ENCODE measurements around the gene PRKN.

The PRKN gene

DNA sequence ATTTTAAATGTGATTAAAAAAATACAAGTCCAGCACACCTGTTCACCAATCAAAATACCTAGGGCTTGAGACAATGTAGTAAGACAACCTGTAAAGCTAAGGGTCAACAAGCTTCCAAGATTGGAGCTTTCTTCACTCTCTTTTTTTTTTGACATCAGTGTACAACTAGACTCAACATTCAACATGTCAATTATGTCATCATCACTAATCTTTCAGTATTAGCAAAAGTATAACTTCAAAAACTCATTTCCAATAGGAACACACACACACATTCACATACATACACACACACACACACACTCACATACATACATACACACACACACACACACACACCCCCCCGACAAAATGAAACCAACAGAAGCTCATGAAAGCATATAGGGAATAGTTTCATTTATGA, 26.0 kb downstream of the PRKN start:
- TF ChIP-seq, protein P1, sequence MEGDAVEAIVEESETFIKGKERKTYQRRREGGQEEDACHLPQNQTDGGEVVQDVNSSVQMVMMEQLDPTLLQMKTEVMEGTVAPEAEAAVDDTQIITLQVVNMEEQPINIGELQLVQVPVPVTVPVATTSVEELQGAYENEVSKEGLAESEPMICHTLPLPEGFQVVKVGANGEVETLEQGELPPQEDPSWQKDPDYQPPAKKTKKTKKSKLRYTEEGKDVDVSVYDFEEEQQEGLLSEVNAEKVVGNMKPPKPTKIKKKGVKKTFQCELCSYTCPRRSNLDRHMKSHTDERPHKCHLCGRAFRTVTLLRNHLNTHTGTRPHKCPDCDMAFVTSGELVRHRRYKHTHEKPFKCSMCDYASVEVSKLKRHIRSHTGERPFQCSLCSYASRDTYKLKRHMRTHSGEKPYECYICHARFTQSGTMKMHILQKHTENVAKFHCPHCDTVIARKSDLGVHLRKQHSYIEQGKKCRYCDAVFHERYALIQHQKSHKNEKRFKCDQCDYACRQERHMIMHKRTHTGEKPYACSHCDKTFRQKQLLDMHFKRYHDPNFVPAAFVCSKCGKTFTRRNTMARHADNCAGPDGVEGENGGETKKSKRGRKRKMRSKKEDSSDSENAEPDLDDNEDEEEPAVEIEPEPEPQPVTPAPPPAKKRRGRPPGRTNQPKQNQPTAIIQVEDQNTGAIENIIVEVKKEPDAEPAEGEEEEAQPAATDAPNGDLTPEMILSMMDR (IDR thresholded peaks at IDR 0.05): no peak

DNA sequence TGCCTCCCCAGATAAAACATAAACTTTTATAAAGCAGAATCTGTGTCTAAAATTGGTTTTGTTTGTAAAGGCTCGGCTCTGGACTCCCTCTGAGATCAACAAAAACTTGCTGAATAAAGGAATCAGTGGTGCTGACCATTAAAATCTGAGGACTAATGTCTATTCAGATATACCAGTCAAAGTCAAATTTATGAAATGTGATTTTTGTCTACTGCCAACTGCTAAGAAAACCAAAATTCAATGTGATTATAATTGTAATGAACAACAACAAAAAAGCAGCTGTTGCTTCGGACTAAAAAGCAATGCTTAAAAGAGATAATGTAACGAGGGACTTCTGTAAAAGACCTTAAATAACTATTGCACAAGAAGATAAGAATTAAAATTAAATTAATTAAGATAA, 26.6 kb downstream of the PRKN start:
- TF ChIP-seq, protein P1 (IDR thresholded peaks at IDR 0.05): no peak

DNA sequence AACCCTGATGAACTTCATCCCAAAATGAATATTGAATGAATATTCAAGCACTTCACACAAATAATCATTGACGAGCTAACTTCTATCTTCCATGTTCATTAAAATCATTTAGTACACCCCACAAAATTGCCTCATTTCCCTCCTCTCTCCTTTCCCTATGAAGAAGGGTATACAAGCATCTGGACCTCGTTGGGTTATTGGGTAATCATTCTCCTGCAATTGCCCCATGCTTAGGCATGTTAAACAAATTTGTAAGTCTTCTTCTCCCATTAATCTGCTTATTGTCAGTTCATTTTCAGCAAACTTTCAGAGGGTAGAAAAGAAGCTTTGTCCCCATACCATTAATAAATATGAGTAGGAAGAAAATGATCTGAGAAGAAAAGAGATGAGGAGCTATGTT, 27.6 kb downstream of the PRKN start:
- TF ChIP-seq, protein P1 (IDR thresholded peaks at IDR 0.05): no peak

DNA sequence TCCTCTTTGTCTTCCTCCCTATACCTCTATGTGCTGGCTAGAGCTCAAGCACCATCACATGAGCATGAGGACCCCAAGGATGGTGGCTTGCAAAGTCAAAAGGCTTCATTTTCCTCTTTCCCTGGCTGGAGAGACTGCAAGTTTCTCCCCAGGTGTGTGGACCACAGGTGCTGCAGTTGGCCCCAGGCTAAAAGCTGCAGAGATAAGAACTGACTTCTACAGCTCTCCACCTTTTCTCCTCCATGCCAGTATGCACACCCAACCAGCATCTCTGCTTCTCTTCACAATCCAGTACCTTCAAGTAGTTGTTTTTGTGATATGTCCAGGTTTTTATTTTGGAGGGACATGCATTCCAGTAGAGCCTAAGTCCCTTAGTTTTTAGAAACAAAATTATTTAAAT, 29.1 kb downstream of the PRKN start:
- TF ChIP-seq, protein P1 (IDR thresholded peaks at IDR 0.05): no peak

DNA sequence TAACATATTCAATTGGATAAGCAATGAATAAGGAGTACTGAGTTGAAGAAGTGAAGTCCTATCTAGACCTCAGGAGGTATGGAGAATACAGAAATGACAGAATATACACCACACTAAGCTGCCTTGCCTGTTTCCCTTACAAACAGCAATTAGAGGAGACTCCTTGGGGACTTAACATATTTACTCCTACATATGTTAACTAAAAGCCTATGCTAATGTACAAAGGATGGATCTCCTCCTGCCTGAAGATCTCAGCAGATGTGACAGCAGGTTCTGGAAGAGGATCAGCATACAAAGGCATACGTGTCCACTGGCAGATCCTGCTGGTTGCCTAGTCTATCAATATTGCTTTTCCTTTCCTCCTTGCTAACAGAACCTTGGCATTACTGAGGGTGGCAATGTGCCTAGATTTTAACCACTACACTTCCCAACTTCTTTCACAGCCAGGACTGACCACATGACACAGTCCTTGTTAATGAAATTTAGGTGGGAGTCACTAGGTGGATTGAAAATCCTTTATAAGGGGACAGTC, 29.6 kb downstream of the PRKN start:
- TF ChIP-seq, protein P1 (IDR thresholded peaks at IDR 0.05): no peak

DNA sequence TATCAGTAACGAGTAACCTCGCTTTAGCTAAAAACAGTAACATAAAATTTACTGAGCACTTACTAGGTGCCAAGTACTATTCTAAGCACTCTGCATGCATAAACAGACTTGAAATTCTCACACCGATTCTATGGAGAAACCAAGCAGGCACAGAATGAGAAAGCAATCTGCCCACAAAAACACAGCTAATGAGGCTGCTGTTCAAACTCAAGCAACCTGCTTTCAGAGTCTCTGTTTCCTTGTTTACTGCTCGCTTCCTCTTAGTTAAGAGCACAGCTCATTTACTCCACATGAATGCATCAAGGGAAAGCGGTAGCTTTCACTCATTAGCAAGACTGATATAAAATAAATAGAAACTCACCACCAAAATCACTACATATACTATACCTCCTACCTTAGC, 37.4 kb downstream of the PRKN start:
- TF ChIP-seq, protein P1 (IDR thresholded peaks at IDR 0.05): no peak

DNA sequence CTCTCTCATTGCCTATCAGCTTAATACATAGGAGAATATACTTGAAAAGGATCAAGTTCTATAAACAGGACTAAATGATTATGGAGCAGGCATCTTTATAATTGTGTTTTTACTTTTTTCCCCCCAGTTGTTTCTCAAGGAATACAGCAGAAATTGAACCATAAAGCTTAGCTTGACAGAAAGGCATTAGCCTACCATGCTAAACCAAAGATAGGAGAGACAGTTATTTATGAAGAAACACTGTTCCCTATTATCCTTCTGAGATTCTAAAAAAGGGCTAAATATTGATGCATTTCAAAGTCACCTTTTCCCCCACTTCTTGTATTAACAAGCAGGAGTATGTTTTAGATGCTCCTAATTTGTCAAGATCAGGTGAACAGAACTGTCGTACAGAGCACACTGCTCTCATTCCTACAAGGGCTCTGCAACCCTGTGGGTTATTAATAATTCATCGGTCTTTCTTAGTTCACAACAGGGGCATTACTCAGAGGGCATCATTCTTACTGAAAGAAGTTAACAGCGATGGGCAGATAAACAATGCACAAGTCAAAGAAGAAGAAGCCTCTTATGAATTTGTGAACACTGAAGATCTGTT, 38.7 kb downstream of the PRKN start:
- TF ChIP-seq, protein P1 (IDR thresholded peaks at IDR 0.05): no peak

DNA sequence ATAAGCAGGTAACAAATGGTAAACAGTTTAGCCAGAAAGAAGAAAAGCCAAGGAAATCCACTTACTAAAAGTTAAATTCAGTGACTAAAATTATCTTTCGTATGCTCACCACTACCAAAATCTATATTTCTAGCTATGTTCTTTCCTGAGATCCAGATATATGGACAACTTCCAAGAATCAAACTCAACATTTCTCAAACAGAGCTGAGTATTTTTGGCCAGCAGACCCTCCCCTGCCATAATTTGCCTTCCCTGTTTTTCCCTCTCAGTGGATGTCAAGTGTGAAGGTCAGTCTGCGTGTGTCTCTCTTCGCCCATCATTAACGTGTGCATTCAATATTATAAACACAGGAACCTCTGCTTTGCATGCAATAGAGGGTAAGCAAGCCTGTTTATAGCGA, 42.0 kb downstream of the PRKN start:
- TF ChIP-seq, protein P1 (IDR thresholded peaks at IDR 0.05): no peak

Measured in LNCAP (cell line).